Mesenchymal stem cell (in vitro differentiated cells and primary cell): Measurements from ENCODE around the gene TIAM2.
A peak's percentile ranks its signal among the peaks of the same experiment; 100 is the strongest.

Experiments used
- DNase-seq: peaks from one replicate; pipeline ENCODE4 v3.0.0-alpha.2; 2013
- H2AFZ ChIP-seq: one replicate; pipeline ENCODE4 v1.6.1; 2013; ENCODE audit warnings: low read depth, mild to moderate bottlenecking, control low read depth, inconsistent platforms, low read length, moderate library complexity
- H2AK5ac ChIP-seq: 2 replicates; pipeline ENCODE4 v1.6.1; 2013; ENCODE audit warnings: low read length, moderate library complexity, mild to moderate bottlenecking, inconsistent platforms; ENCODE audit not compliant: severe bottlenecking
- H2BK120ac ChIP-seq: one replicate; pipeline ENCODE4 v1.6.1; 2013; ENCODE audit warnings: low read depth, mild to moderate bottlenecking, inconsistent platforms, low read length, moderate library complexity
- H2BK12ac ChIP-seq, 2 experiments: one replicate each; pipeline ENCODE4 v1.6.1; 2013; ENCODE audit warnings: inconsistent platforms in 2 of 2, low read length in 2 of 2, mild to moderate bottlenecking in 2 of 2, moderate library complexity in 2 of 2, control low read depth in 1 of 2
- H2BK15ac ChIP-seq: one replicate; pipeline ENCODE4 v1.6.1; 2013; ENCODE audit warnings: mild to moderate bottlenecking, low read depth, inconsistent platforms; ENCODE audit not compliant: poor library complexity, severe bottlenecking
- H2BK5ac ChIP-seq: 2 replicates; pipeline ENCODE4 v1.6.1; 2013; ENCODE audit warnings: low read depth, mild to moderate bottlenecking, low read length, control low read depth, inconsistent platforms; ENCODE audit not compliant: poor library complexity, severe bottlenecking
- H3K14ac ChIP-seq, 2 experiments: one replicate each; pipeline ENCODE4 v1.6.1; 2013; ENCODE audit warnings: inconsistent platforms in 2 of 2, low read length in 2 of 2, control low read depth in 1 of 2, mild to moderate bottlenecking in 1 of 2, moderate library complexity in 1 of 2
- H3K18ac ChIP-seq, 2 experiments: one replicate each; pipeline ENCODE4 v1.6.1; 2013; ENCODE audit warnings: inconsistent platforms in 2 of 2, low read length in 2 of 2, control low read depth in 1 of 2, low read depth in 1 of 2, mild to moderate bottlenecking in 1 of 2
- H3K23ac ChIP-seq, 2 experiments: one replicate each; pipeline ENCODE4 v1.6.1; 2013; ENCODE audit warnings: inconsistent platforms in 2 of 2, low read length in 2 of 2, mild to moderate bottlenecking in 2 of 2, moderate library complexity in 2 of 2, control low read depth in 1 of 2
- H3K27ac ChIP-seq: 2 replicates; pipeline ENCODE4 v1.5.1; 2013; ENCODE audit warnings: mild to moderate bottlenecking, moderate library complexity, low read length, control low read depth, inconsistent platforms; ENCODE audit not compliant: poor library complexity, severe bottlenecking
- H3K27me3 ChIP-seq, 2 experiments: 2 replicates each; pipeline versions ENCODE4 v1.6.1 to v1.7.0; 2013; ENCODE audit warnings: low read length in 2 of 2, mild to moderate bottlenecking in 2 of 2, moderate library complexity in 2 of 2, control low read depth in 1 of 2, inconsistent platforms in 1 of 2; ENCODE audit not compliant: control insufficient read depth in 1 of 2, insufficient read depth in 1 of 2
- H3K36me3 ChIP-seq, 2 experiments: 2 replicates each; pipeline versions ENCODE4 v1.6.1 to v1.7.0; 2013; ENCODE audit warnings: low read length in 2 of 2, control low read depth in 1 of 2, inconsistent platforms in 1 of 2, low read depth in 1 of 2, mild to moderate bottlenecking in 1 of 2; ENCODE audit not compliant: insufficient read depth in 2 of 2, control insufficient read depth in 1 of 2
- H3K4ac ChIP-seq, 2 experiments: one replicate each; pipeline ENCODE4 v1.6.1; 2013; ENCODE audit warnings: inconsistent platforms in 2 of 2, low read length in 2 of 2, mild to moderate bottlenecking in 2 of 2, moderate library complexity in 2 of 2, control low read depth in 1 of 2, low read depth in 1 of 2
- H3K4me1 ChIP-seq: 2 replicates; pipeline ENCODE4 v1.6.1; 2013; ENCODE audit warnings: low read depth, low read length, control low read depth; ENCODE audit not compliant: control insufficient read depth, insufficient read depth
- H3K4me2 ChIP-seq: 2 replicates; pipeline ENCODE4 v1.6.1; 2013; ENCODE audit warnings: low read length, mild to moderate bottlenecking, inconsistent platforms; ENCODE audit not compliant: poor library complexity, severe bottlenecking
- H3K4me3 ChIP-seq, 2 experiments: 2 replicates each; pipeline versions ENCODE4 v1.5.1 to v1.7.0; 2013; ENCODE audit warnings: low read length in 2 of 2, mild to moderate bottlenecking in 2 of 2, control low read depth in 1 of 2, low read depth in 1 of 2; ENCODE audit not compliant: insufficient read depth in 1 of 2
- H3K79me1 ChIP-seq: replicated peaks from 2 replicates; pipeline ENCODE4 v1.6.1; 2013; ENCODE audit warnings: mild to moderate bottlenecking, control low read depth, low read length, inconsistent platforms; ENCODE audit not compliant: poor library complexity, severe bottlenecking
- H3K9ac ChIP-seq: 2 replicates; pipeline ENCODE4 v1.7.0; 2013; ENCODE audit warnings: mild to moderate bottlenecking, low read length, moderate library complexity
- H3K9me3 ChIP-seq: 2 replicates; pipeline ENCODE4 v1.7.0; 2013; ENCODE audit warnings: mild to moderate bottlenecking, low read length; ENCODE audit not compliant: control insufficient read depth
- H4K8ac ChIP-seq: one replicate; pipeline ENCODE4 v1.6.1; 2013; ENCODE audit warnings: inconsistent platforms, mild to moderate bottlenecking, low read length, moderate library complexity
- H4K91ac ChIP-seq: one replicate; pipeline ENCODE4 v1.6.1; 2013; ENCODE audit warnings: mild to moderate bottlenecking, low read length, inconsistent platforms
- WGBS: methylation state at CpG from one replicate; pipeline ENCODE4 v1.1.7; 2013; ENCODE audit warnings: mixed read lengths; 5-methylcytosine and 5-hydroxymethylcytosine counted together

Gene TIAM2

DNA sequence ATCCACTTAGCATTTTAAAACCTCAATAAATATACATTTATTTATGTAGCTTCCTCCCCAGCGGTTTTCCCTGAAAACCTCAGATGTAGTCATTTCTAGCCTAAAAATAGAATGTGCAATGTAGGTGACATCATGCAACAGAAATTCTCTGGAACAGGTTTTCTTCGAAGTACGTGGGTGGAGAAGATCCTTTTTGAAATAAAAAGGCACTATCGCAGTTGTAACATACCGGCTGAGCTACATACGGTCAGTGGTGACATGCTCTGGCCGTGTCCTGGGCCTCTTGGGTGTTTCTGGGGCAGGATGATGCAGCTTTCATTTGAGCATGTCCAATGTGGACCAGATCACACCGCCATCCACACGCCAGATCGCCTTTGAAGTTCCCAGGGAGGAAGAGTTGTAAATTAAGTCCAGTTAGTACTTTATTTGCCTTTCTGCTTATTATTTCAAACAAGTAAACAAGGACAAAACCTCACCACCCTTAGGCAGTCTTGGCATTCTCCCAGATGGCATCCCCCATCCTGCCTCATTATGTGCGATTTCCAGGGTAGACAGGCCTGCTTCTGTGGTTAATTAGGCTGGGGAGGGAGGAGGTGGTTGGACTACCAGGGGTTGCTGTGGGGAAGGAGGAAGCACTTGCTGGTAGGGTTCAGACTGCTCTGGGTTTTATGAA is 159.2 kb downstream of the TIAM2 start:
- 34% methylated on average over 10 of the region's 11 CpGs for WGBS
- no peak overlapping the region for H3K27ac ChIP-seq

DNA sequence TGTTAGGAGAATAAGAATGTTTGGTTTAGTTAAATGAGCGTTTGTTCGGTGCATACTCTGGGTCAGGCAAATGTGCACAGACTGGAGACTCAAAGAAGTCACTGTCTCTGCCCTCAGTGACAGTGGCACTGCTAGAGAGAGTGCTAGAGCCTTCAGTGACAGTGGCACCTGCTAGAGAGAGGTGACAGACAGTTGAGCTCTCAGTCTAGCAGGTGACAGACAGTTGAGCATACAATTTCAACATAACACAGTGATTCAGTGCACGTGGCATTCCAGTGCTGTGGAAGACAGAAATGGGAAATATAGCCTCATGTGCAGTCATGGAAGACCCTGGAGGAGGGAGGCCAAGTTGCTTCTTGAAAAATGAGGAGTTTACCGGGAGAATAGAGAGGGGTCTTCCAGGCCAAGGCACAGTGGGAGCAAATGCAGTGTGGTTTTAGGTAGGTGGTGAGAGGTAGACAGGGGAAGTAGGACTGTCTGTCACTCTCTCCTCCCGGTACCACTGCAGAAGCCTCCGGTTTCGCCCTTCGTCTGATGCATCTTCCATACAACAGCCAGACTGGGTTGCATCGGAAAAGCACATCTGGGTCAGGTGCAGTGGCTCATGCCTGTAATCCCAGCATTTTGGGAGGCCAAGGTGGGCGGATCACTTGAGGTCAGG is 160.8 kb downstream of the TIAM2 start:
- H3K4me1 ChIP-seq, result peaks cover 15% of the 10 kb centered on the region
- H3K9me3 ChIP-seq, result no peaks in the 10 kb centered on the region
- no peak overlapping the region for H2AFZ ChIP-seq
- H3K27ac ChIP-seq, result no peak overlapping the region
- no peak overlapping the region for H3K14ac ChIP-seq
- no peak overlapping the region for H4K91ac ChIP-seq
- H3K4me2 ChIP-seq, result no peak overlapping the region
- no peak overlapping the region for H3K18ac ChIP-seq
- H3K4ac ChIP-seq, result no peak overlapping the region
- H3K4me3 ChIP-seq, result no peak overlapping the region
- no peak overlapping the region for H4K8ac ChIP-seq
- DNase-seq, result peak; percentile 26
- H2BK12ac ChIP-seq, result no peak overlapping the region
- no peak overlapping the region for H3K23ac ChIP-seq
- no peaks in the 10 kb centered on the region for H3K79me1 ChIP-seq
- no peak overlapping the region for H2AK5ac ChIP-seq
- no peak overlapping the region for H2BK5ac ChIP-seq
- no peak overlapping the region for H2BK120ac ChIP-seq
- H3K27me3 ChIP-seq, result no peaks in the 10 kb centered on the region
- 94% methylated on average over 10 of the region's 10 CpGs for WGBS
- no peak overlapping the region for H2BK15ac ChIP-seq
- H3K9ac ChIP-seq, result no peak overlapping the region
- no peaks in the 10 kb centered on the region for H3K36me3 ChIP-seq

More for the DNA sequence above, 159.2 kb downstream of the TIAM2 start:
- H4K8ac ChIP-seq, result no peak overlapping the region
- H3K23ac ChIP-seq, result no peak overlapping the region
- H3K4me2 ChIP-seq, result no peak overlapping the region
- H2BK5ac ChIP-seq, result no peak overlapping the region
- no peaks in the 10 kb centered on the region for H3K27me3 ChIP-seq
- H3K18ac ChIP-seq, result peak overlapping the region in 1 of 2 experiments; percentile 86
- no peak overlapping the region for H2BK120ac ChIP-seq
- H3K4ac ChIP-seq, result peak overlapping the region in 1 of 2 experiments; percentile 19
- DNase-seq, result peak; percentile 91
- H3K4me3 ChIP-seq, result peak overlapping the region in 1 of 2 experiments; percentile 14
- H4K91ac ChIP-seq, result no peak overlapping the region
- peaks cover 15% of the 10 kb centered on the region for H3K4me1 ChIP-seq
- H2BK12ac ChIP-seq, result peak overlapping the region in 1 of 2 experiments; percentile 97
- no peaks in the 10 kb centered on the region for H3K36me3 ChIP-seq
- no peaks in the 10 kb centered on the region for H3K9me3 ChIP-seq
- H2BK15ac ChIP-seq, result no peak overlapping the region
- H2AK5ac ChIP-seq, result peak overlapping the region; percentile 32
- peak overlapping the region; percentile 74 for H3K9ac ChIP-seq
- H2AFZ ChIP-seq, result no peak overlapping the region
- no peaks in the 10 kb centered on the region for H3K79me1 ChIP-seq
- no peak overlapping the region for H3K14ac ChIP-seq

DNA sequence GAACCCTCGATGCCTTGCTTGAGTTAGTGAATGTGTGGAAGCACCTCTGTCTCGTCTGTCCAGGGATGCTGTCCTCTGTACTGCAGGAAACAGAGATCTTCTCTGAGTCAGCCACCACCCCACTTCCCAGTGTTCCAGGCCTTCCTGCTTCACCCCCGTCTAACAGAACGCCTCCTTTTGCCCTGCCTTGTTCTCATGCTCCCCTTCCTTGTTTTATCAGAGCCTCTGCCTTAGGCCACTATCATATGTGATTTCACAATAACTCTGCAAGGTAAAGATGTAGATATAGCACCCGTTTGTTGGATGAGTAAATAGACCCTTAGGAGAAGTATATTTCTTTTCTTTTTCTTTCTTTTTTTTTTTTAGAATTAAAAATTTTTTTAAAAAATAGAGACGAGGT is 162.0 kb downstream of the TIAM2 start:
- H3K27me3 ChIP-seq, result no peaks in the 10 kb centered on the region
- no peaks in the 10 kb centered on the region for H3K36me3 ChIP-seq
- no peak overlapping the region for H2AK5ac ChIP-seq
- H4K91ac ChIP-seq, result no peak overlapping the region
- DNase-seq, result no peak
- WGBS, result 85% methylated on average over 3 of the region's 6 CpGs
- no peak overlapping the region for H3K14ac ChIP-seq
- no peak overlapping the region for H3K4me2 ChIP-seq
- no peak overlapping the region for H3K23ac ChIP-seq
- H3K4me1 ChIP-seq, result peaks cover 15% of the 10 kb centered on the region
- H4K8ac ChIP-seq, result no peak overlapping the region
- H2AFZ ChIP-seq, result no peak overlapping the region
- H2BK5ac ChIP-seq, result no peak overlapping the region
- H2BK15ac ChIP-seq, result no peak overlapping the region
- no peaks in the 10 kb centered on the region for H3K79me1 ChIP-seq
- no peak overlapping the region for H2BK12ac ChIP-seq
- no peak overlapping the region for H3K9ac ChIP-seq
- H3K18ac ChIP-seq, result no peak overlapping the region
- H3K9me3 ChIP-seq, result no peaks in the 10 kb centered on the region
- no peak overlapping the region for H3K27ac ChIP-seq
- H3K4ac ChIP-seq, result no peak overlapping the region
- H2BK120ac ChIP-seq, result no peak overlapping the region
- H3K4me3 ChIP-seq, result no peak overlapping the region

DNA sequence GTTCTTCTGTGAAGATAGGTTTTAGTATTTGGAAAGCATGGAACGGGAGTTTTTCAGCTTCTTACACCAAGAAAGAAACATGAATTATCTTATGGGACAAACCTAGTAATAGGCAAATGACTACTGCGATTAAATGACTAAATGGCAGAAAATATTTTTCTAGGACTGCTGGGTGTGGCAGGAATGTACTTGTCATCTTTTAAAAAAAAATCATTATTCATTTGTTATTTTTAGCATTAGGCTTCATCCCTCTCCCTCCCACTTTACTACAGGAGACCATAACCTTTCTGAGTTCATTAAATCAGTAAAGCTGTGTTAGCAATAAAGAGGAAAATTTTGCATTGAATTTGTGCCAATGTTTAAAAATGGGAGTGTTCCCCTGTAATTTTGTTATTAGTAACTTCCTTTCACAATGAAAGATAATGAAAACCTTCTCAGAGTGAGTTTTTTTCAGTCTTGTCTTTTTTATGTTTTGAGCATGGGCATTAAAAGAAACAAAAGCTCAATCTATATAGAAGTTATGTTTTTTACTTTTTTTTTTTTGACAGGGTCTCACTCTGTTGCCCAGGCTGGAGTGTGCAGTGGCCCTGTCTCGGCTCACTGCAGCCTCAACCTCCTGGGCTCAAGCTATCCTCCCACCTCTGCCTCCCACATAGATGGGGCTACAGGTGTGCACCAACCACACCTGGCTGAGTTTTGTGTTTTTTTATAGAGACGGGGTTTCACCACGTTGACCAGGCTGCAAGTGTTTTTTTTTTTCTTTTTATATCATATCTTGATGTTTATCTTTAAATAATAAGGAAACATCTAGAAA is 163.1 kb downstream of the TIAM2 start:
- Histone ChIP-seq H2BK120ac (no peak overlapping the region), H3K4me2 (no peak overlapping the region), H3K4ac (no peak overlapping the region), H4K8ac (no peak overlapping the region), H2AK5ac (no peak overlapping the region), H3K79me1 (no peaks in the 10 kb centered on the region), H4K91ac (no peak overlapping the region), H2AFZ (no peak overlapping the region), H3K23ac (no peak overlapping the region), H3K18ac (no peak overlapping the region), H2BK15ac (no peak overlapping the region), H3K9me3 (no peaks in the 10 kb centered on the region), H3K9ac (peak overlapping the region; percentile 51), H3K27ac (no peak overlapping the region), H3K4me1 (peaks cover 9% of the 10 kb centered on the region), H3K36me3 (no peaks in the 10 kb centered on the region), H3K14ac (no peak overlapping the region), H3K27me3 (no peaks in the 10 kb centered on the region), H2BK5ac (no peak overlapping the region), H3K4me3 (no peak overlapping the region), H2BK12ac (no peak overlapping the region)
- 90% methylated on average over 2 of the region's 5 CpGs for WGBS
- peak; percentile 28 for DNase-seq
